ENCODE measurements around the gene PLSCR3. TPM values are rescaled to one million over a fixed set of nuclear protein-coding genes. Genes with fewer than 3 reads are reported as not detected.

The PLSCR3 gene
- total RNA-seq, 1 experiment from 2014 or later: 43.8 TPM

DNA sequence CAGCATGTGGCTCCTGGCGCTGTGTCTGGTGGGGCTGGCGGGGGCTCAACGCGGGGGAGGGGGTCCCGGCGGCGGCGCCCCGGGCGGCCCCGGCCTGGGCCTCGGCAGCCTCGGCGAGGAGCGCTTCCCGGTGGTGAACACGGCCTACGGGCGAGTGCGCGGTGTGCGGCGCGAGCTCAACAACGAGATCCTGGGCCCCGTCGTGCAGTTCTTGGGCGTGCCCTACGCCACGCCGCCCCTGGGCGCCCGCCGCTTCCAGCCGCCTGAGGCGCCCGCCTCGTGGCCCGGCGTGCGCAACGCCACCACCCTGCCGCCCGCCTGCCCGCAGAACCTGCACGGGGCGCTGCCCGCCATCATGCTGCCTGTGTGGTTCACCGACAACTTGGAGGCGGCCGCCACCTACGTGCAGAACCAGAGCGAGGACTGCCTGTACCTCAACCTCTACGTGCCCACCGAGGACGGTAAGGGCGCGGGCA lies 14.0 kb upstream of the PLSCR3 start:
- no peak for TF ChIP-seq ELF1 (IDR thresholded peaks at IDR 0.05; ENCODE audit: borderline replicate concordance, low read depth)
- TF ChIP-seq, protein P1, sequence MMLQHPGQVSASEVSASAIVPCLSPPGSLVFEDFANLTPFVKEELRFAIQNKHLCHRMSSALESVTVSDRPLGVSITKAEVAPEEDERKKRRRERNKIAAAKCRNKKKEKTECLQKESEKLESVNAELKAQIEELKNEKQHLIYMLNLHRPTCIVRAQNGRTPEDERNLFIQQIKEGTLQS (IDR thresholded peaks at IDR 0.05): no peak
- no peak for TF ChIP-seq CBX3 (IDR thresholded peaks at IDR 0.05; ENCODE audit: low read depth)
- TF ChIP-seq EGR1 (IDR thresholded peaks at IDR 0.05; ENCODE audit: low read depth): no peak
- no peak for TF ChIP-seq YY1 (IDR thresholded peaks at IDR 0.05; ENCODE audit: extremely low read depth, insufficient replicate concordance, low read depth, low read length)
- TF ChIP-seq, protein P2, sequence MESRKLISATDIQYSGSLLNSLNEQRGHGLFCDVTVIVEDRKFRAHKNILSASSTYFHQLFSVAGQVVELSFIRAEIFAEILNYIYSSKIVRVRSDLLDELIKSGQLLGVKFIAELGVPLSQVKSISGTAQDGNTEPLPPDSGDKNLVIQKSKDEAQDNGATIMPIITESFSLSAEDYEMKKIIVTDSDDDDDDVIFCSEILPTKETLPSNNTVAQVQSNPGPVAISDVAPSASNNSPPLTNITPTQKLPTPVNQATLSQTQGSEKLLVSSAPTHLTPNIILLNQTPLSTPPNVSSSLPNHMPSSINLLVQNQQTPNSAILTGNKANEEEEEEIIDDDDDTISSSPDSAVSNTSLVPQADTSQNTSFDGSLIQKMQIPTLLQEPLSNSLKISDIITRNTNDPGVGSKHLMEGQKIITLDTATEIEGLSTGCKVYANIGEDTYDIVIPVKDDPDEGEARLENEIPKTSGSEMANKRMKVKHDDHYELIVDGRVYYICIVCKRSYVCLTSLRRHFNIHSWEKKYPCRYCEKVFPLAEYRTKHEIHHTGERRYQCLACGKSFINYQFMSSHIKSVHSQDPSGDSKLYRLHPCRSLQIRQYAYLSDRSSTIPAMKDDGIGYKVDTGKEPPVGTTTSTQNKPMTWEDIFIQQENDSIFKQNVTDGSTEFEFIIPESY (IDR thresholded peaks at IDR 0.05; ENCODE audit: extremely low read depth, insufficient replicate concordance, low read length): no peak
- TF ChIP-seq ZFX (IDR thresholded peaks at IDR 0.05): no peak
- TF ChIP-seq FOSL1 (IDR thresholded peaks at IDR 0.05; ENCODE audit: low read depth): no peak
- TF ChIP-seq POLR2AphosphoS5 (IDR thresholded peaks at IDR 0.05; ENCODE audit: low read depth, low read length): no peak
- no peak for TF ChIP-seq CEBPB (IDR thresholded peaks at IDR 0.05; ENCODE audit: low read depth)
- TF ChIP-seq POLR2A (IDR thresholded peaks at IDR 0.05; ENCODE audit: borderline replicate concordance, extremely low read depth, insufficient read depth, insufficient read length): no peak
- TF ChIP-seq, protein P3, sequence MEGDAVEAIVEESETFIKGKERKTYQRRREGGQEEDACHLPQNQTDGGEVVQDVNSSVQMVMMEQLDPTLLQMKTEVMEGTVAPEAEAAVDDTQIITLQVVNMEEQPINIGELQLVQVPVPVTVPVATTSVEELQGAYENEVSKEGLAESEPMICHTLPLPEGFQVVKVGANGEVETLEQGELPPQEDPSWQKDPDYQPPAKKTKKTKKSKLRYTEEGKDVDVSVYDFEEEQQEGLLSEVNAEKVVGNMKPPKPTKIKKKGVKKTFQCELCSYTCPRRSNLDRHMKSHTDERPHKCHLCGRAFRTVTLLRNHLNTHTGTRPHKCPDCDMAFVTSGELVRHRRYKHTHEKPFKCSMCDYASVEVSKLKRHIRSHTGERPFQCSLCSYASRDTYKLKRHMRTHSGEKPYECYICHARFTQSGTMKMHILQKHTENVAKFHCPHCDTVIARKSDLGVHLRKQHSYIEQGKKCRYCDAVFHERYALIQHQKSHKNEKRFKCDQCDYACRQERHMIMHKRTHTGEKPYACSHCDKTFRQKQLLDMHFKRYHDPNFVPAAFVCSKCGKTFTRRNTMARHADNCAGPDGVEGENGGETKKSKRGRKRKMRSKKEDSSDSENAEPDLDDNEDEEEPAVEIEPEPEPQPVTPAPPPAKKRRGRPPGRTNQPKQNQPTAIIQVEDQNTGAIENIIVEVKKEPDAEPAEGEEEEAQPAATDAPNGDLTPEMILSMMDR (IDR thresholded peaks at IDR 0.05 in 2 of 3, conservative IDR thresholded peaks at IDR 0.05 in 1 of 3; ENCODE audit: borderline replicate concordance in 1 of 3, insufficient read depth in 1 of 3, low read depth in 2 of 3, low read length in 2 of 3): no peak
- TF ChIP-seq, protein P4, sequence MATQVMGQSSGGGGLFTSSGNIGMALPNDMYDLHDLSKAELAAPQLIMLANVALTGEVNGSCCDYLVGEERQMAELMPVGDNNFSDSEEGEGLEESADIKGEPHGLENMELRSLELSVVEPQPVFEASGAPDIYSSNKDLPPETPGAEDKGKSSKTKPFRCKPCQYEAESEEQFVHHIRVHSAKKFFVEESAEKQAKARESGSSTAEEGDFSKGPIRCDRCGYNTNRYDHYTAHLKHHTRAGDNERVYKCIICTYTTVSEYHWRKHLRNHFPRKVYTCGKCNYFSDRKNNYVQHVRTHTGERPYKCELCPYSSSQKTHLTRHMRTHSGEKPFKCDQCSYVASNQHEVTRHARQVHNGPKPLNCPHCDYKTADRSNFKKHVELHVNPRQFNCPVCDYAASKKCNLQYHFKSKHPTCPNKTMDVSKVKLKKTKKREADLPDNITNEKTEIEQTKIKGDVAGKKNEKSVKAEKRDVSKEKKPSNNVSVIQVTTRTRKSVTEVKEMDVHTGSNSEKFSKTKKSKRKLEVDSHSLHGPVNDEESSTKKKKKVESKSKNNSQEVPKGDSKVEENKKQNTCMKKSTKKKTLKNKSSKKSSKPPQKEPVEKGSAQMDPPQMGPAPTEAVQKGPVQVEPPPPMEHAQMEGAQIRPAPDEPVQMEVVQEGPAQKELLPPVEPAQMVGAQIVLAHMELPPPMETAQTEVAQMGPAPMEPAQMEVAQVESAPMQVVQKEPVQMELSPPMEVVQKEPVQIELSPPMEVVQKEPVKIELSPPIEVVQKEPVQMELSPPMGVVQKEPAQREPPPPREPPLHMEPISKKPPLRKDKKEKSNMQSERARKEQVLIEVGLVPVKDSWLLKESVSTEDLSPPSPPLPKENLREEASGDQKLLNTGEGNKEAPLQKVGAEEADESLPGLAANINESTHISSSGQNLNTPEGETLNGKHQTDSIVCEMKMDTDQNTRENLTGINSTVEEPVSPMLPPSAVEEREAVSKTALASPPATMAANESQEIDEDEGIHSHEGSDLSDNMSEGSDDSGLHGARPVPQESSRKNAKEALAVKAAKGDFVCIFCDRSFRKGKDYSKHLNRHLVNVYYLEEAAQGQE (IDR thresholded peaks at IDR 0.05; ENCODE audit: low read depth): no peak
- TF ChIP-seq JUND (IDR thresholded peaks at IDR 0.05): no peak
- no peak for TF ChIP-seq SP1 (IDR thresholded peaks at IDR 0.05; ENCODE audit: low read depth)
- TF ChIP-seq SRF (IDR thresholded peaks at IDR 0.05; ENCODE audit: low read depth): no peak
- no peak for TF ChIP-seq TCF7L2 (IDR thresholded peaks at IDR 0.05; ENCODE audit: borderline replicate concordance, extremely low read depth, insufficient read depth, insufficient read length)
- TF ChIP-seq SIN3A (IDR thresholded peaks at IDR 0.05; ENCODE audit: low read depth): no peak
- ATAC-seq: no peak
- peaks cover 0 to 6% of the 10 kb centered on the region in 2 experiments; a peak in 1 of 4 replicates for H3K36me3 ChIP-seq (ENCODE audit: control insufficient read depth in 1 of 2, insufficient read depth in 2 of 2, low read length in 2 of 2)
- H3K4me2 ChIP-seq (ENCODE audit: low read length): no peak overlapping the region
- H3K4me1 ChIP-seq (ENCODE audit: control insufficient read depth in 1 of 2, insufficient read depth in 2 of 2, low read length in 2 of 2): peaks cover 8 to 14% of the 10 kb centered on the region in 2 experiments; a peak in 3 of 4 replicates
- no peak overlapping the region for H3K27ac ChIP-seq (ENCODE audit: low read depth, low read length)
- H3K4me3 ChIP-seq (replicated peaks in 1 of 2; ENCODE audit: low read depth in 1 of 2, low read length in 2 of 2): no peak overlapping the region
- H3K79me2 ChIP-seq (ENCODE audit: insufficient read depth, low read length): peaks cover 2% of the 10 kb centered on the region; the same call in 1 of the 2 replicates
- H3K27me3 ChIP-seq (ENCODE audit: insufficient read depth, low read length): no peaks in the 10 kb centered on the region
- ChIA-PET RAD21 (ENCODE audit: low non-redundant PET in 1 of 2, low total read pairs in 2 of 2, uncharacterized antibody in 2 of 2, unreplicated experiment in 2 of 2) (no interaction called here), POLR2A (no interaction called here), CTCF (no interaction called here)
- no peaks in the 10 kb centered on the region for H4K20me1 ChIP-seq (ENCODE audit: insufficient read depth)
- H2AFZ ChIP-seq (ENCODE audit: low read depth, low read length, poor library complexity, severe bottlenecking): no peak overlapping the region
- DNase-seq (ENCODE audit: low read depth, low spot score): no peak
- no peaks in the 10 kb centered on the region for H3K9me3 ChIP-seq (ENCODE audit: control insufficient read depth in 1 of 2, insufficient read depth in 1 of 2, low read depth in 1 of 2, low read length in 2 of 2)
- no TSS peak for BruUV-seq (replicated peaks)
- no peaks in the 10 kb centered on the region for H3K9me2 ChIP-seq (ENCODE audit: insufficient read depth)
- no peak overlapping the region for H3K9ac ChIP-seq (ENCODE audit: low read length)
- intact Hi-C loops (cut with micrococcal nuclease): no loop called here
